Measurements from ENCODE around the gene BOLL. TPM values are rescaled to one million over a fixed set of nuclear protein-coding genes. Genes with fewer than 3 reads are reported as not detected.

The BOLL gene
- polyA plus RNA-seq, 1 experiment, result not detected

DNA sequence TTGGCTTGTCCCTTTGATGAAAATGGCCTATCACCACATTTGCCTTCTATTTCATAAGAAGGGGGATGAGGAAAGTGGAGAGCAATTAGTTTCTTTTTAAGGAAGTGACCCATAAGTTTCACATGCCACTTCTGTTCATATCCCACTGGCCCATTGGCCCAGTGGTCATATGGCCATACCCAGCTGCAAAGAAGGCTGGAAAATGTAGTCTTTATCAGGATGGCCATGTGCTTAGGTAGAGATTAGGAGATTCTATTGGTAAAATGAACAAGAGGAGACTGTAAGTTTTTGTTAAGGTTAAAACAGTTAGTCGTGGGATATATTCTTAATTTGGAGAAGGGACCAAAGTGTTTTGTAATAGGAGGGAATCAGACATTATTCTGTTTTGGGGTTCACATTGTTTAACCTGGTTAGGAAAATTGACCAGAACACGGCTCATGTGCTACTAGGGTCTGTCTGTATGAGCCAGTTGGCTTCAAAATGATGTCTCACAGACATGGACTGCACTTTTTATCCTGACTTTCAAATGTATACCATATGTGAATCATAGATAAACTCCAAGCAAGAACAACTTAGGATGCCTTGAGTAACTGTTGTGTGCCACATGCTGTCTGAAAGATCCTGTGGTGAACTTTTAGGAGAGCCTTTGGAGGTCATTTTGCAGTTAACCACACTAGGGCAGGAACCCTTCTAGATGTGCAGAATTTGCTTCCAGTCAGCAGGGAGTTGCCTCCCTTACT, 36.6 kb upstream of the BOLL start:
- CTCF ChIA-PET, result no interaction called here
- no peak for DNase-seq (ENCODE audit: low read depth, low spot score)

DNA sequence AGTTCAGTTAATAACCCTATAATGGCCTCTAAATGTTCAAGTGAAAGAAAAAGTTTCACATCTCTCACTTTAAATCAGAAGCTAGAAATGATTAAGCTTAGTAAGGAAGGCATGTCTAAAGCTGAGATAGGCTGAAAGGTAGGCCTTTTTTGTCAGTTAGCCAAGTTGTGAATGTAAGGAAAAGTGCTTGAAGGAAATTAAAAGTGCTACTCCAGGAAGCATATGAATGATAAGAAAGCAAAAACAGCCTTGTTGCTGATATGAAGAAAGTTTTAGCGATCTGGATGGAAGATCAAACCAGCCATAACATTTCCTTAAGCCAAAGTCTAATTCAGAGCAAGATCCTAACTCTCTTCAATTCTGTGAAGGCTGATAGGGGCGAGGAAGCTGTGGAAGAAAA, 29.4 kb upstream of the BOLL start:
- CTCF ChIA-PET, result interaction anchor here (0.8 to 1.6 kb wide), 3 partner anchors 15 to 313 kb away, joined by 3 to 4 read pairs (median 3); no protein-coding TSS in a partner anchor
- TF ChIP-seq, protein P1, sequence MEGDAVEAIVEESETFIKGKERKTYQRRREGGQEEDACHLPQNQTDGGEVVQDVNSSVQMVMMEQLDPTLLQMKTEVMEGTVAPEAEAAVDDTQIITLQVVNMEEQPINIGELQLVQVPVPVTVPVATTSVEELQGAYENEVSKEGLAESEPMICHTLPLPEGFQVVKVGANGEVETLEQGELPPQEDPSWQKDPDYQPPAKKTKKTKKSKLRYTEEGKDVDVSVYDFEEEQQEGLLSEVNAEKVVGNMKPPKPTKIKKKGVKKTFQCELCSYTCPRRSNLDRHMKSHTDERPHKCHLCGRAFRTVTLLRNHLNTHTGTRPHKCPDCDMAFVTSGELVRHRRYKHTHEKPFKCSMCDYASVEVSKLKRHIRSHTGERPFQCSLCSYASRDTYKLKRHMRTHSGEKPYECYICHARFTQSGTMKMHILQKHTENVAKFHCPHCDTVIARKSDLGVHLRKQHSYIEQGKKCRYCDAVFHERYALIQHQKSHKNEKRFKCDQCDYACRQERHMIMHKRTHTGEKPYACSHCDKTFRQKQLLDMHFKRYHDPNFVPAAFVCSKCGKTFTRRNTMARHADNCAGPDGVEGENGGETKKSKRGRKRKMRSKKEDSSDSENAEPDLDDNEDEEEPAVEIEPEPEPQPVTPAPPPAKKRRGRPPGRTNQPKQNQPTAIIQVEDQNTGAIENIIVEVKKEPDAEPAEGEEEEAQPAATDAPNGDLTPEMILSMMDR (IDR thresholded peaks at IDR 0.05; ENCODE audit: low read depth, low read length), result no peak
- Histone ChIP-seq H3K4me3 (ENCODE audit: low read depth, low read length) (no peak overlapping the region), H3K9me3 (ENCODE audit: control insufficient read depth, insufficient read depth, low read length) (no peaks in the 10 kb centered on the region), H3K27me3 (ENCODE audit: control insufficient read depth, insufficient read depth, low read length) (peaks cover 8% of the 10 kb centered on the region), H3K27ac (ENCODE audit: low read depth, low read length) (no peak overlapping the region)
- POLR2A ChIA-PET, result no interaction called here
- no peak for DNase-seq (ENCODE audit: low read depth, low spot score)

More for the DNA sequence above, 36.6 kb upstream of the BOLL start:
- Histone ChIP-seq H3K4me3 (ENCODE audit: low read depth, low read length) (no peak overlapping the region), H3K27ac (ENCODE audit: low read depth, low read length) (no peak overlapping the region), H3K27me3 (ENCODE audit: control insufficient read depth, insufficient read depth, low read length) (peaks cover 5% of the 10 kb centered on the region), H3K9me3 (ENCODE audit: control insufficient read depth, insufficient read depth, low read length) (no peaks in the 10 kb centered on the region)
- POLR2A ChIA-PET, result no interaction called here
- TF ChIP-seq, protein P1 (IDR thresholded peaks at IDR 0.05; ENCODE audit: low read depth, low read length), result no peak

DNA sequence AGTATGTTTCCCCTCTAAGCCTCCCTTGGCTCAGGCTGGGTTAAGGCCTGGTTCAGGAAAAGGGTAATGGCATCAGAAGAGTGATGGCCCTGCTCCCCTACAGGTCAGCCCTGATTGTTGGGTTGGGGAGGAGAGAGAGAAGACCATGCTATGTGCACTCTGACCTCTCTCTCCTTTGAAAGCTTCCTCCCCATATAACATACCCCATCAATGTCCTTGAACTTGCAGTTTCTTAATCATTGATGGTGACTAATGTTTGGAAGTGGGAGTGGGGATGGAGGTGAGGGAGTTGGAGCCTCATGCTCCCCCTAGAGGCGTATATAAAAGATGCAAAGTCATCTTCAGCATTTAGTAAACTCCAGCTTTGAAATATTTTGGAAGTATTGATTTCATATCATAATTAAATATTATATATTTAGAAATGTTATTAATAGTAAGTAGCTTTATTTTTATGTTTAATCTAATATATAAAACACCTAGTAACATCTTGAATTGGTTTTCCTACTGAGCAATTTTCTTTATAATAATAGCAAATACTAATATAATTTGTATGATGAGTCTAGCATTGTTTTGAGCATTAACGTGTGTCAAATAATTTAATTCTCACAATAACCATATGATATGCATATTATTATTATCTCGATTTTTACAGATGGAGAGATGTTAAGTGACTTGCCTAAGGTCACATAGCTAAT, 28.1 kb upstream of the BOLL start:
- DNase-seq (ENCODE audit: low read depth, low spot score), result no peak
- Histone ChIP-seq H3K27ac (ENCODE audit: low read depth, low read length) (no peak overlapping the region), H3K9me3 (ENCODE audit: control insufficient read depth, insufficient read depth, low read length) (no peaks in the 10 kb centered on the region), H3K27me3 (ENCODE audit: control insufficient read depth, insufficient read depth, low read length) (peaks cover 8% of the 10 kb centered on the region), H3K4me3 (ENCODE audit: low read depth, low read length) (no peak overlapping the region)
- CTCF ChIA-PET, result interaction anchor here (0.6 to 2.0 kb wide), 38 partner anchors 9 to 496 kb away, joined by 3 to 14 read pairs (median 4); partner anchors contain the start of gene PLCL1
- POLR2A ChIA-PET, result no interaction called here
- TF ChIP-seq, protein P1 (IDR thresholded peaks at IDR 0.05; ENCODE audit: low read depth, low read length), result peak; percentile 66

DNA sequence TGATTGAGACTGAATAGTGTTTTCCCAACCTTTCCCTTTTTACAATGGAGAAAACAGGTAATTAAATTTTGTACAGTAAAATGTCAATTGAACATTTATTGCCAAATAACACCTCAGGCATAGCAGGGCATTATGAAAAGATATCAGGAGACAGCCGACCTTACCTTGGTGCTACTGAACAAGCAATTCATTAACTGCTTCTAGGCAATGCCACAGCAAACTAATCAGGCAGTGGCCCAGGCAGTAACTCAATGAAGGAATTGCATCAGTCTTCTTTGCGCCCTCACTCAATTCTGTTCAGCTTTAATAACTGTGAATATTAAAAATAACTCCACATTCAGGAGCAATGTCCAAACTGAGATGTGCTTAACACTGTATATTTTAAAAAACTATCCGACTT, 25.4 kb upstream of the BOLL start:
- DNase-seq (ENCODE audit: low read depth, low spot score), result no peak
- TF ChIP-seq, protein P1 (IDR thresholded peaks at IDR 0.05; ENCODE audit: low read depth, low read length), result no peak
- ChIA-PET CTCF (interaction anchor here (0.5 to 1.3 kb wide), 2 partner anchors 55 to 486 kb away, joined by 3 to 6 read pairs; no protein-coding TSS in a partner anchor), POLR2A (no interaction called here)
- H3K4me3 ChIP-seq (ENCODE audit: low read depth, low read length), result no peak overlapping the region
- no peak overlapping the region for H3K27ac ChIP-seq (ENCODE audit: low read depth, low read length)
- no peaks in the 10 kb centered on the region for H3K9me3 ChIP-seq (ENCODE audit: control insufficient read depth, insufficient read depth, low read length)
- H3K27me3 ChIP-seq (ENCODE audit: control insufficient read depth, insufficient read depth, low read length), result peaks cover 13% of the 10 kb centered on the region

DNA sequence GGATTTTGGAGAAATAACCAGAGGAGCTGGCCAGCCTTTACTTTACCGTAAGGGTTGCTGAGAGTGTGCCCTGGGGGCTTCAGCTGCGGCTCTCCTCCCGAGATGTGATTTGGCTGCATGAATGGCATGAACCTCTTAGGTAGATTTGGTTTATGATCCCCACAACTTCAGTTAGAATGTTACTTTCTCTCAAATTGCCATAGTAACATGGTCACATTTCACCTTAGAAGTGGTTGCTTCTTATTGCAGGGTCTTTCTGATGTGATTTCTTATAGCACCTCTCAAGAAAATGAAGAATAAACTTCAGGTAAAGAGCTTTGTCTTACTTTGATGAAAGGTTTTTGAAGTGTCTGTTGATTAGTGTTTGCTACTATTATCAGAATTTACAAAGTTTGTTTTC, 24.9 kb upstream of the BOLL start:
- TF ChIP-seq, protein P1 (IDR thresholded peaks at IDR 0.05; ENCODE audit: low read depth, low read length), result no peak
- no peak for DNase-seq (ENCODE audit: low read depth, low spot score)
- Histone ChIP-seq H3K4me3 (ENCODE audit: low read depth, low read length) (no peak overlapping the region), H3K27ac (ENCODE audit: low read depth, low read length) (no peak overlapping the region), H3K9me3 (ENCODE audit: control insufficient read depth, insufficient read depth, low read length) (no peaks in the 10 kb centered on the region), H3K27me3 (ENCODE audit: control insufficient read depth, insufficient read depth, low read length) (peaks cover 14% of the 10 kb centered on the region)
- ChIA-PET CTCF (interaction anchor here (0.5 kb wide), 1 partner anchor 56 kb away, joined by 3 read pairs; no protein-coding TSS in a partner anchor), POLR2A (no interaction called here)
